SU-DHL-6 (cell line): ENCODE data around the gene ADD2.

Source experiments
- H2AFZ ChIP-seq: fragments of 200-600 bp; sonication (generic); 2 replicates; pipeline ENCODE4 v1.6.1; 2014; ENCODE audit warnings: low read depth, mild to moderate bottlenecking, moderate library complexity, mixed read lengths, antibody characterized with exemption, low read length; ENCODE audit not compliant: severe bottlenecking
- H3F3A ChIP-seq: fragments of 200-600 bp; shearing (Covaris generic); 2 replicates; pipeline ENCODE4 v1.6.0; 2016; ENCODE audit warnings: antibody characterized with exemption, mild to moderate bottlenecking; ENCODE audit not compliant: insufficient read depth
- H3K27ac ChIP-seq: fragments of 200-600 bp; sonication (generic); 2 replicates; pipeline ENCODE4 v1.5.1; 2016; ENCODE audit warnings: low read depth, mild to moderate bottlenecking, low read length, moderate library complexity, mixed read lengths
- H3K27me3 ChIP-seq: fragments of 200-600 bp; sonication (generic), shearing (Covaris generic); 2 replicates; pipeline ENCODE4 v1.6.0; 2014; ENCODE audit warnings: mild to moderate bottlenecking, low read length
- H3K36me3 ChIP-seq: fragments of 200-600 bp; sonication (generic); 2 replicates; pipeline ENCODE4 v1.6.1; 2014; ENCODE audit warnings: mild to moderate bottlenecking, low read length, mixed read lengths
- H3K4me2 ChIP-seq: fragments of 300-600, 200-600 bp; shearing (Covaris generic), sonication (generic); 2 replicates; pipeline ENCODE4 v1.6.0; 2014; ENCODE audit warnings: low read length, low read depth, mild to moderate bottlenecking; ENCODE audit not compliant: poor library complexity, severe bottlenecking
- H3K4me3 ChIP-seq: fragments of 200-600 bp; sonication (generic); 2 replicates; pipeline ENCODE4 v1.5.1; 2014; ENCODE audit warnings: antibody characterized with exemption, low read length, mild to moderate bottlenecking, mixed read lengths; ENCODE audit not compliant: insufficient read depth, poor library complexity, severe bottlenecking
- H3K79me2 ChIP-seq: fragments of 200-600 bp; sonication (generic); 2 replicates; pipeline ENCODE4 v1.6.1; 2014; ENCODE audit warnings: mild to moderate bottlenecking, low read length, moderate library complexity; ENCODE audit not compliant: insufficient read depth
- H3K9ac ChIP-seq: fragments of 200-600 bp; sonication (generic); 2 replicates; pipeline ENCODE4 v1.7.0; 2014; ENCODE audit warnings: mild to moderate bottlenecking, low read length
- H3K9me2 ChIP-seq: fragments of 200-600 bp; sonication (generic); replicated peaks from 2 replicates; pipeline ENCODE4 v1.6.1; 2014; ENCODE audit warnings: low read length; ENCODE audit not compliant: insufficient read depth
- H3K9me3 ChIP-seq: fragments of 200-600 bp; sonication (generic); 2 replicates; pipeline ENCODE4 v1.6.1; 2014; ENCODE audit warnings: low read length, mixed read lengths; ENCODE audit not compliant: insufficient read depth
- H4K20me1 ChIP-seq: fragments of 200-600 bp; sonication (generic); 2 replicates; pipeline ENCODE4 v1.6.1; 2014; ENCODE audit warnings: low read depth, mild to moderate bottlenecking, antibody characterized with exemption, low read length, moderate library complexity, mixed read lengths
- CTCF ChIP-seq: fragments of 200-600 bp; sonication (generic); IDR thresholded peaks from one replicate; pipeline ENCODE4 v1.5.1; 2017; ENCODE audit warnings: antibody characterized with exemption, mild to moderate bottlenecking, low read length, moderate library complexity; ENCODE audit not compliant: insufficient read depth, poor library complexity, severe bottlenecking
- EZH2phosphoT487 ChIP-seq: fragments of 200-600 bp; sonication (generic), shearing (Covaris generic); conservative IDR thresholded peaks from 2 replicates; pipeline ENCODE4 v1.6.1; 2018; ENCODE audit warnings: mild to moderate bottlenecking, antibody characterized with exemption, low read length, moderate library complexity, mixed read lengths

Gene ADD2

DNA sequence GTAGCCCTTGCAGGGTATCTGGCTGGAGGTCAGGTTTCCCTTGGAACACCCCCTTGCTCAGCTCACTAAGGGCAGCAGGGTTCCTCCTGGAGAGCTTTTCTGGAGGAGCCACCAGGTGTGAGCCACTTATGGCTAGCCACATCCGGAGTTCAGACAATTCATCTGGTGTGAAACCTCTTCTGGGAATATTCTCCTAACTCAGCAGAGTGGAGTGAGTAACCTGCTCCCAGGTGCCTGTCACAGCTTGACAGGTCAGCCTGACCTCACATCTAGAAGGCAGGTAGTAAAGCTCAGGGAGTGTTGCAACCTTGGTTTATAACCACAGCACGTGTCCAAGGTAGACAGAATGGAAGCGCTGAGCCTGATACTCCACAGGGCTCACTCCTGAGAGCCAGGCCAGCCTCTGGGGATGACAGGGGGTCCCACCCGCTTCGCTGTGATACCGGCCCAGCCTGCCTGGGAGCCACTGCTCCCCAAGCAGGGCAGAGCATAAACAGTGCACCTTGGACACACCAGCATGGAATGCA lies 151.8 kb downstream of the ADD2 start:
- H4K20me1 ChIP-seq, result no peaks in the 10 kb centered on the region
- no peak overlapping the region for H3K4me2 ChIP-seq
- no peak overlapping the region for H3K4me3 ChIP-seq
- no peaks in the 10 kb centered on the region for H3K9me2 ChIP-seq
- no peaks in the 10 kb centered on the region for H3K27me3 ChIP-seq
- H3K36me3 ChIP-seq, result no peaks in the 10 kb centered on the region
- H3K9ac ChIP-seq, result no peak overlapping the region
- H3K79me2 ChIP-seq, result no peaks in the 10 kb centered on the region
- no peak overlapping the region for H3K27ac ChIP-seq
- TF ChIP-seq EZH2phosphoT487 (no peak), CTCF (no peak)
- no peaks in the 10 kb centered on the region for H3K9me3 ChIP-seq
- H3F3A ChIP-seq, result no peaks in the 10 kb centered on the region
- H2AFZ ChIP-seq, result no peak overlapping the region

GRCh38 chr2:70615222-70615621 lies 152.8 kb downstream of the ADD2 start:
- no peak overlapping the region for H3K9ac ChIP-seq
- no peak for TF ChIP-seq CTCF
- no peak for TF ChIP-seq EZH2phosphoT487
- H4K20me1 ChIP-seq, result no peaks in the 10 kb centered on the region
- H3K27ac ChIP-seq, result no peak overlapping the region
- H3K79me2 ChIP-seq, result no peaks in the 10 kb centered on the region
- H3F3A ChIP-seq, result no peaks in the 10 kb centered on the region
- H3K27me3 ChIP-seq, result no peaks in the 10 kb centered on the region
- H3K4me3 ChIP-seq, result no peak overlapping the region
- H3K36me3 ChIP-seq, result no peaks in the 10 kb centered on the region
- H3K9me3 ChIP-seq, result no peaks in the 10 kb centered on the region
- no peak overlapping the region for H3K4me2 ChIP-seq
- H2AFZ ChIP-seq, result no peak overlapping the region
- no peaks in the 10 kb centered on the region for H3K9me2 ChIP-seq

GRCh38 chr2:70613521-70613920 lies 154.5 kb downstream of the ADD2 start:
- Histone ChIP-seq H3K4me3 (no peak overlapping the region), H3K9me3 (no peaks in the 10 kb centered on the region), H3K36me3 (no peaks in the 10 kb centered on the region), H3K4me2 (no peak overlapping the region), H3K27me3 (no peaks in the 10 kb centered on the region), H3K27ac (no peak overlapping the region), H3F3A (no peaks in the 10 kb centered on the region), H3K9me2 (no peaks in the 10 kb centered on the region), H3K9ac (no peak overlapping the region), H4K20me1 (no peaks in the 10 kb centered on the region), H3K79me2 (no peaks in the 10 kb centered on the region), H2AFZ (no peak overlapping the region)
- TF ChIP-seq CTCF (no peak), EZH2phosphoT487 (no peak)
